CD4-positive, alpha-beta memory T cell (primary cell): ENCODE data around the gene CTNND2. TPM values are rescaled to one million over a fixed set of nuclear protein-coding genes. Genes with fewer than 3 reads are reported as not detected.

Source experiments
- CTCF ChIA-PET: fragments of 350-600 bp; sonication (Branson Sonifier 250); formaldehyde crosslinking; loops from one replicate; lab custom pipeline; 2021; ENCODE audit warnings: inconsistent platforms; ENCODE audit not compliant: partially characterized antibody; lab: Charles Lee
- POLR2A ChIA-PET: fragments of 350-600 bp; sonication (Branson Sonifier 250); formaldehyde crosslinking; loops from one replicate; lab custom pipeline; 2021; ENCODE audit not compliant: partially characterized antibody; lab: Charles Lee
- DNase-seq, 5 donors: peaks; one replicate each; pipeline versions ENCODE4 v3.0.0 to v3.0.0-alpha.2; 2020 to 2022; ENCODE audit warnings: mixed read lengths in 1 of 5
- H3K27ac ChIP-seq: one replicate; pipeline ENCODE4 v1.7.0; 2013; ENCODE audit warnings: low read depth, low read length
- H3K27me3 ChIP-seq: 2 replicates; pipeline ENCODE4 v1.7.0; 2013; ENCODE audit warnings: mild to moderate bottlenecking, low read length, moderate library complexity; ENCODE audit not compliant: insufficient read depth
- H3K36me3 ChIP-seq: 2 replicates; pipeline ENCODE4 v1.7.0; 2013; ENCODE audit warnings: mild to moderate bottlenecking, low read length, moderate library complexity; ENCODE audit not compliant: insufficient read depth
- H3K4me1 ChIP-seq: 2 replicates; pipeline ENCODE4 v1.7.0; 2013; ENCODE audit warnings: mild to moderate bottlenecking, low read length, moderate library complexity; ENCODE audit not compliant: insufficient read depth
- H3K4me3 ChIP-seq, 2 donors: one replicate each; pipeline ENCODE4 v1.7.0; 2013; ENCODE audit warnings: low read length in 2 of 2, mild to moderate bottlenecking in 1 of 2
- H3K9me3 ChIP-seq, 2 donors: one replicate each; pipeline ENCODE4 v1.7.0; 2013; ENCODE audit warnings: low read length in 2 of 2, control low read depth in 1 of 2; ENCODE audit not compliant: control insufficient read depth in 1 of 2
- H3K27ac Mint-ChIP-seq, 7 donors: one replicate each; pipeline ENCODE4 v1.8.0; 2020 to 2021; ENCODE audit warnings: mixed read lengths in 7 of 7, mild to moderate bottlenecking in 6 of 7, inconsistent platforms in 3 of 7, moderate library complexity in 3 of 7
- H3K27me3 Mint-ChIP-seq, 2 donors: one replicate each; pipeline ENCODE4 v1.8.0; 2020 to 2021; ENCODE audit warnings: mixed read lengths in 2 of 2
- H3K36me3 Mint-ChIP-seq, 2 donors: one replicate each; pipeline ENCODE4 v1.8.0; 2020 to 2021; ENCODE audit warnings: mixed read lengths in 2 of 2, inconsistent platforms in 1 of 2, mild to moderate bottlenecking in 1 of 2
- H3K4me1 Mint-ChIP-seq, 4 donors: one replicate each; pipeline ENCODE4 v1.8.0; 2020 to 2021; ENCODE audit warnings: mixed read lengths in 4 of 4, mild to moderate bottlenecking in 1 of 4
- H3K4me3 Mint-ChIP-seq, 8 donors: one replicate each; pipeline ENCODE4 v1.8.0; 2020 to 2021; ENCODE audit warnings: mixed read lengths in 8 of 8, mild to moderate bottlenecking in 7 of 8, moderate library complexity in 6 of 8, inconsistent platforms in 3 of 8
- H3K9me3 Mint-ChIP-seq, 8 donors: one replicate each; pipeline ENCODE4 v1.8.0; 2020 to 2021; ENCODE audit warnings: mixed read lengths in 8 of 8, mild to moderate bottlenecking in 5 of 8, inconsistent platforms in 3 of 8, moderate library complexity in 1 of 8
- intact Hi-C: fragments of 100-400 bp; cut with micrococcal nuclease; formaldehyde crosslinking; loops from one replicate; pipeline ENCODE4 v1.15.1; 2023
- polyA plus RNA-seq, 2 donors: library from polyadenylated mRNA; unstranded; fragments of 300-500 nt; fragmentation: Illumina TruSeq; gene quantifications; one replicate each; pipeline ENCODE4 v1.2.3, GENCODE V29; 2021
- total RNA-seq, 2 experiments: library from RNA; stranded (reverse); gene quantifications; one replicate each; pipeline ENCODE4 v1.2.3, GENCODE V29; 2021

The CTNND2 gene
- total and polyA plus RNA-seq, 4 experiments from 2014 or later: 0.65 TPM; not detected in 3

DNA sequence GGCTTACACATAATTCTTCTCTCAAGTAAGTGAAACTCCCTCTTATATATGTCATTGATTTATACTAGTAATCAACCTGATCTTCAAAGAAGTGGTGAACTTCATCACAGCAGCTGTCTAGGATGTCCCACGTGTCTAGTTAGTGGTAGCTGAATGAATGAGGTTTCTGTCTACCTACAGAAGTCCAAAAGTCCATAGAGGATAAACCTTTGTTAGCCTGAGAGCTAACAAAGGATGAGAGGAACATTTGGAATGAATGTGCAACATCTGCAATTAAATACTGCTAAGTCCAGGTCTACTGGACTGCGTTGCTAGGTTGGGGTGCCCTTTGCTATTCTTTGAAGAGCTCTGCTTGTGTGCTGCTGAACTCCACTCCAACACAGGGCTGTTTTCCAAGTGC is 929.4 kb downstream of the CTNND2 start:
- ChIA-PET CTCF (no interaction called here), POLR2A (no interaction called here)
- no peaks in the 10 kb centered on the region for H3K36me3 Mint-ChIP-seq
- DNase-seq: no peak
- intact Hi-C loops: no loop called here
- peaks cover 0 to 5% (median 0%) of the 10 kb centered on the region in 4 donors for H3K4me1 Mint-ChIP-seq
- H3K4me3 Mint-ChIP-seq: no peak overlapping the region
- no peak overlapping the region for H3K27ac Mint-ChIP-seq
- H3K9me3 Mint-ChIP-seq: peaks cover 0 to 2% (median 0%) of the 10 kb centered on the region in 8 donors
- Histone ChIP-seq H3K4me1 (no peaks in the 10 kb centered on the region), H3K36me3 (no peaks in the 10 kb centered on the region), H3K9me3 (no peaks in the 10 kb centered on the region), H3K27ac (no peak overlapping the region), H3K27me3 (no peaks in the 10 kb centered on the region), H3K4me3 (no peak overlapping the region)
- H3K27me3 Mint-ChIP-seq: peaks cover 0 to 2% of the 10 kb centered on the region in 2 donors

DNA sequence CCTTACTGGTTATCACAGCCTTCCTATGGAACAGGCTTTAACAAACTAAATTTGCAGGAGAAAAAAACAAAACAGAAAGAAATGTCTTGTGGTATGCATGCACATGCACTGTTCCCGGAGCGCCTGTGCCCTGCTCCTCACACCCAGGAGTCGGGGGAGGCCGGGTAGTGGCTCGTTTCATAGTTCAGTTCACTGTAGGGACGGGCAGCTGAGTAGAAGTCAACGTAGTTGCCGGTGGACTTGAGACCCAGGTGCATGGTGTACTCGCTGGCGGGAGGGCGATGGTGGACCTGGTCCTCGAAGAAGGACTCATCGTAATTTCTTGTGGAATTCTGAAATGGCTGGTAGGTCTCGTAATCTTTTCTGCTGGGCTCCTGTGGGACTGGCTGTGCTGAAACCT is 930.9 kb downstream of the CTNND2 start:
- Histone ChIP-seq H3K27ac (no peak overlapping the region), H3K4me1 (no peaks in the 10 kb centered on the region), H3K9me3 (no peaks in the 10 kb centered on the region), H3K27me3 (no peaks in the 10 kb centered on the region), H3K36me3 (no peaks in the 10 kb centered on the region), H3K4me3 (no peak overlapping the region)
- Mint-ChIP-seq H3K9me3 (peaks cover 0 to 1% (median 0%) of the 10 kb centered on the region in 8 donors), H3K36me3 (no peaks in the 10 kb centered on the region), H3K4me3 (no peak overlapping the region), H3K27ac (no peak overlapping the region), H3K27me3 (peaks cover 0 to 2% of the 10 kb centered on the region in 2 donors), H3K4me1 (peaks cover 0 to 5% (median 0%) of the 10 kb centered on the region in 4 donors)
- POLR2A ChIA-PET: no interaction called here
- intact Hi-C loops: no loop called here
- DNase-seq: no peak
- CTCF ChIA-PET: interaction anchor here (1.0 kb wide), 1 partner anchor 14 kb away, joined by 3 read pairs; no protein-coding TSS in a partner anchor

DNA sequence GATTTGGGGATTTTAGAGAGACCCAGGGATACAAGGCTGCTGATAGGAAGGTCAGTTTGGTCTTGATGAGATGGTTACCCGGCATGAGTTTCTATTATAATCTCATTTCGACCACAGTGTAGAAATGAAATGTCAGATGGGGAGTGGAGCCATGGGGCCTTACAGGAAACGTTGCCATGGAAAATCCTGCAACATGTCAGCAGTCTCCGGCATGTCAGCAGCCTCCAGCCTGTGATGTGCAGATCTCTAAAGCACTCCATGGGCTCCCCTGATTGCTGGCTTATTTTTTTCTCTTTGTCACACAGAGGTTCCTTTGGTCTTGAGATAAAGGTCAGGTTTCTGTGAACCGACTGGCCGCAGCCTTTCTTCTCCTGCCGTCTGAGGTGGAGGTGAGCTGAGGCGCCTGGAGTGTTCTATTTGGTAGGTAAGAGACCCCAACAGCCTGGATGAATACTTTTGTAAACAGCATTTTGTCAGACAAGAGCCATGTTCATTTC is 934.5 kb downstream of the CTNND2 start:
- ChIA-PET POLR2A (no interaction called here), CTCF (no interaction called here)
- no peaks in the 10 kb centered on the region for H3K9me3 Mint-ChIP-seq
- peaks cover 1 to 2% of the 10 kb centered on the region in 2 donors for H3K27me3 Mint-ChIP-seq
- intact Hi-C loops: no loop called here
- no peaks in the 10 kb centered on the region for H3K4me1 Mint-ChIP-seq
- no peaks in the 10 kb centered on the region for H3K9me3 ChIP-seq
- no peak overlapping the region for H3K27ac ChIP-seq
- no peak overlapping the region for H3K4me3 ChIP-seq
- no peaks in the 10 kb centered on the region for H3K36me3 ChIP-seq
- no peak overlapping the region for H3K27ac Mint-ChIP-seq
- no peaks in the 10 kb centered on the region for H3K36me3 Mint-ChIP-seq
- no peak for DNase-seq
- H3K4me3 Mint-ChIP-seq: no peak overlapping the region
- H3K4me1 ChIP-seq: no peaks in the 10 kb centered on the region
- no peaks in the 10 kb centered on the region for H3K27me3 ChIP-seq

DNA sequence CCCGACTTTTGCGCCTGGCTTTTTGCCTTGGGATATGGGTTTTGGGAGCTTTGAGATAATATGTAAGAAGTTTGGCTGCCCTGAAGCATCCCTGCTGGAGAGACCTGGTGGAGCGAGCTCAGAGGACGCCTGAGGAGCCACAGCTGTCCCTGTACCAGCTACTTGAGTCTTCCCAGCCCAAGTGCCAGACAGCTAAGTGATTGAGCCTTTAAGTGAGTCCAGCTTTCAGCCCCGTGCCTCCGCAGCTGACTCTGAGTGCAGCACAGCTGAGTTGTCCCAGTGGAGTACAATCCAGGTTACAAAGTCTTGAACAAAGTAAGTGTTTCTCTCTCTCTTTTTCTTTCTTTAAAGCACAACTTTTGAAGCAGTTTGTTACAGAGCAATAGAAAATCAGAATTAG is 939.4 kb downstream of the CTNND2 start:
- no peak overlapping the region for H3K4me3 ChIP-seq
- peaks cover 10% of the 10 kb centered on the region for H3K4me1 ChIP-seq
- Mint-ChIP-seq H3K36me3 (peaks cover 1 to 2% of the 10 kb centered on the region in 2 donors), H3K4me3 (no peak overlapping the region), H3K27me3 (peaks cover 0 to 1% of the 10 kb centered on the region in 2 donors), H3K4me1 (peaks cover 7 to 19% (median 13%) of the 10 kb centered on the region in 4 donors), H3K27ac (no peak overlapping the region), H3K9me3 (peaks cover 0 to 2% (median 1%) of the 10 kb centered on the region in 8 donors)
- H3K9me3 ChIP-seq: no peaks in the 10 kb centered on the region
- no peak for DNase-seq
- H3K36me3 ChIP-seq: no peaks in the 10 kb centered on the region
- H3K27me3 ChIP-seq: no peaks in the 10 kb centered on the region
- intact Hi-C loops: loop anchor here (5.0 kb wide), 1 partner anchor 203 kb away; the partner anchor contains the start of gene DAP
- no peak overlapping the region for H3K27ac ChIP-seq
- CTCF ChIA-PET: no interaction called here
- POLR2A ChIA-PET: no interaction called here

DNA sequence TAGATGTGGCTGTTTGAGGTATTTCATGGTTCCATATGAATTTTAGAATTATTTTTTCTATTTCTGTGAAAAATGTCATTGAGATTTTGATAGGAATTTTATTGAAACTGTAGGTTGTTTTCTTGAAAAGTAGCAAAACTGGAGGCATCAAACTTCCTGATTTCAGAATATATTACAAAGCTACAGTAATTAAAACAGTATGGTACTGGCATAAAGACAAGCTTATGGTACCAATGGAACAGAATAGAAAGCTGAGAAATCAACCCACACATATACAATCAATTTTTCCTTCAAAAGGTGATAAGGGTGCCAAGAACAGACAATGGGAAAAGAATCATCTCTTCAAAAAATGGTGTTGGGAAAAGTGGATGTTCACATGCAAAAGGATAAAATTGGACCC is 945.5 kb downstream of the CTNND2 start:
- H3K9me3 Mint-ChIP-seq: peaks cover 0 to 19% (median 4%) of the 10 kb centered on the region in 8 donors
- no peak overlapping the region for H3K27ac Mint-ChIP-seq
- DNase-seq: no peak
- H3K4me1 Mint-ChIP-seq: peaks cover 6 to 19% (median 13%) of the 10 kb centered on the region in 4 donors
- Histone ChIP-seq H3K9me3 (no peaks in the 10 kb centered on the region), H3K36me3 (no peaks in the 10 kb centered on the region), H3K27me3 (no peaks in the 10 kb centered on the region), H3K4me3 (no peak overlapping the region), H3K27ac (no peak overlapping the region), H3K4me1 (peaks cover 10% of the 10 kb centered on the region)
- H3K27me3 Mint-ChIP-seq: no peaks in the 10 kb centered on the region
- intact Hi-C loops: no loop called here
- peaks cover 1 to 3% of the 10 kb centered on the region in 2 donors for H3K36me3 Mint-ChIP-seq
- POLR2A ChIA-PET: no interaction called here
- CTCF ChIA-PET: no interaction called here
- no peak overlapping the region for H3K4me3 Mint-ChIP-seq

DNA sequence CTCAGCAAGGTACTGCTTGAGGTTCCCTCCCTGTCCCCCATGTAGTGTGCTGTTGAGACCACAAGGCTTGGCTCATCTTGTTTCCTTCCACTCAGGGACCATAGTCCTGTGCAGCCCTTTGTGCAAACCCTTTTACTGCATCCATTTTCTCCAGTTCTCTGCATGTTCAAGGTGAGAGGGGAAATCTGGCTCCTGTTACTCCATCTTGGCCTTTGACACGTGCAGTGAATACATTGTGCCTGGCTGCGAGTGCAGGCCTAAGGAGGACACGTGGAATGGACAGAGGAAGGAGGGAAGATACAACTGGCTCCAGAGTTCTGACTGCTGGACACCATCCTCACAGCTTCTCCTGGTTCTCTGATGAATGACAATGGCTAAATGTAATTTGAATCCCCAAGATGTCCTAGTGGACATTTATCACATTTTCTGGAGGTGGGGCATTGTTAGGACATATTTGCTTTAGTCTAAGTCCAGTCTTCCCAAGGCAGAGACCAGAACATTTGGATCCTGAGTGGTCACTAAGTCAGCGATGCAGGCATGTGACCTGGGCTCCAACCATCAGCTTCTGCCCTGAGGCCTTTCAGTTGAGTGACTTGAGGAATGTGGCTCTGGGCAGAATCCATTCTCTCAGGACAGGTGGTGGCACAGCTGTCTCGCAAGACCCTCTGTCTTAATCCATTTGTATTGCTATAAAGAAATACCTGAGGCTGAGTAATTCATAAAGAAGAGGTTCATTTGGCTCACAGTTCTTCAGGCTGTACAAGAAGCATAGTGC is 954.2 kb downstream of the CTNND2 start:
- Histone ChIP-seq H3K9me3 (no peaks in the 10 kb centered on the region), H3K27ac (no peak overlapping the region), H3K27me3 (no peaks in the 10 kb centered on the region), H3K36me3 (no peaks in the 10 kb centered on the region), H3K4me1 (no peaks in the 10 kb centered on the region), H3K4me3 (no peak overlapping the region)
- no peaks in the 10 kb centered on the region for H3K4me1 Mint-ChIP-seq
- H3K4me3 Mint-ChIP-seq: no peak overlapping the region
- H3K27me3 Mint-ChIP-seq: peaks cover under 1 to 6% of the 10 kb centered on the region in 2 donors
- ChIA-PET POLR2A (no interaction called here), CTCF (no interaction called here)
- no peak for DNase-seq
- peaks cover 0 to 11% (median 2%) of the 10 kb centered on the region in 8 donors for H3K9me3 Mint-ChIP-seq
- intact Hi-C loops: no loop called here
- peak overlapping the region in 1 of 7 donors; percentile 8 for H3K27ac Mint-ChIP-seq
- H3K36me3 Mint-ChIP-seq: no peaks in the 10 kb centered on the region

DNA sequence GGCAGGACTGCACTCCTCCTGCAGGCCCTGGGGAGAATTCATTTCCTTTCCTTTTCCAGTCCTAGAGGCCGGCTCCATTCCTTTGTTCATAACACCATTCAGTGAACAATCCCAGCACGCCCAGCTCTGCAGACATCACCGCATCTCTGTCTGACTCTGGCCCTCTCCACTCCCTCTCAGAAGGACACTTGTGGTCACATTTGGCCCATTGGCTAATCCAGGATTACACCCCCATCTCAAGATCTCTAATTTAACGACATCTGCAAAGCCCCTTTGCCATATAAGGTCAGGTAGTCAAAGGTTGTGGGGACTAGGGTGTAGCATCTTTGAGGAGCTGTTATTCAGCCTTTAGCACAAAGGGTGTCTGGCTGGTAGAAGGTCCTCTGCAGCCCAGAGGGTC is 958.2 kb downstream of the CTNND2 start:
- no peak overlapping the region for H3K4me3 Mint-ChIP-seq
- CTCF ChIA-PET: no interaction called here

More for the DNA sequence above, 958.2 kb downstream of the CTNND2 start:
- Histone ChIP-seq H3K4me1 (no peaks in the 10 kb centered on the region), H3K4me3 (no peak overlapping the region), H3K36me3 (no peaks in the 10 kb centered on the region), H3K27me3 (no peaks in the 10 kb centered on the region), H3K9me3 (no peaks in the 10 kb centered on the region), H3K27ac (no peak overlapping the region)
- POLR2A ChIA-PET: no interaction called here
- Mint-ChIP-seq H3K9me3 (peaks cover 0 to 4% (median 0%) of the 10 kb centered on the region in 8 donors), H3K4me1 (no peaks in the 10 kb centered on the region), H3K27ac (no peak overlapping the region), H3K36me3 (no peaks in the 10 kb centered on the region), H3K27me3 (peaks cover 2 to 6% of the 10 kb centered on the region in 2 donors)
- intact Hi-C loops: no loop called here
- no peak for DNase-seq
